ENCODE measurements around the gene CRISP1.
"Not testable (repeated sequence)": the region's sequence is repeated elsewhere in the genome, so short reads cannot be mapped to it uniquely, and the experiment has no call there.

Gene CRISP1

GRCh38 chr6:49866485-49866943, at the start of gene CRISP1:
Gene CRISP1 (minus strand): TSS chr6:49866535. CDS start chr6:49857400, 9,135 bp downstream.
- no peak for DNase-seq

GRCh38 chr6:49915035-49915434, 48.7 kb upstream of the CRISP1 start:
- DNase-seq: peak; percentile 72

GRCh38 chr6:49913636-49914375, 47.5 kb upstream of the CRISP1 start:
- peak; percentile 69 for DNase-seq

GRCh38 chr6:49912196-49912595, 45.9 kb upstream of the CRISP1 start:
- no peak for DNase-seq

GRCh38 chr6:49911252-49911651, 44.9 kb upstream of the CRISP1 start:
- DNase-seq: no peak

- DNase-seq: peak; percentile 85
These were observed 43.2 kb upstream of the CRISP1 start for GRCh38 chr6:49909563-49909962.

- DNase-seq: peak; percentile 76
These were observed 40.2 kb upstream of the CRISP1 start for GRCh38 chr6:49906526-49906925.

- no peak for DNase-seq
These were observed 39.0 kb upstream of the CRISP1 start for GRCh38 chr6:49905296-49905695.

GRCh38 chr6:49902856-49903255, 36.5 kb upstream of the CRISP1 start:
- DNase-seq: no peak

GRCh38 chr6:49898904-49899566, 32.7 kb upstream of the CRISP1 start:
- no peak for DNase-seq

- DNase-seq: not testable (repeated sequence)
These were observed 29.2 kb upstream of the CRISP1 start for GRCh38 chr6:49895553-49895952.

- peak; percentile 28 for DNase-seq
These were observed 25.9 kb upstream of the CRISP1 start for GRCh38 chr6:49892280-49892679.

GRCh38 chr6:49890988-49891387, 24.7 kb upstream of the CRISP1 start:
- peak; percentile 24 for DNase-seq

GRCh38 chr6:49888742-49889431, 22.6 kb upstream of the CRISP1 start:
- DNase-seq: no peak

- DNase-seq: no peak
These were observed 2.7 kb upstream of the CRISP1 start for GRCh38 chr6:49868951-49869529.

- no peak for DNase-seq
These were observed 10.1 kb downstream of the CRISP1 start for GRCh38 chr6:49856282-49856681.

- no peak for DNase-seq
These were observed 11.1 kb downstream of the CRISP1 start for GRCh38 chr6:49855221-49855620.

GRCh38 chr6:49852975-49853374, 13.4 kb downstream of the CRISP1 start:
- no peak for DNase-seq

- DNase-seq: peak; percentile 71
These were observed 17.0 kb downstream of the CRISP1 start for GRCh38 chr6:49849213-49849907.

- DNase-seq: peak; percentile 33
These were observed 18.7 kb downstream of the CRISP1 start for GRCh38 chr6:49847673-49848072.

- no peak for DNase-seq
These were observed 19.3 kb downstream of the CRISP1 start for GRCh38 chr6:49847014-49847413.

- DNase-seq: no peak
These were observed 24.9 kb downstream of the CRISP1 start for GRCh38 chr6:49841424-49841823.

- no peak for DNase-seq
These were observed 26.4 kb downstream of the CRISP1 start for GRCh38 chr6:49839957-49840356.

All from NCI-H69 (cell line).